K562 (cell line): ENCODE measurements around the gene ACTR3. TPM values are rescaled to one million over a fixed set of nuclear protein-coding genes. Genes with fewer than 3 reads are reported as not detected.

Experiments used
- COPS2 ChIP-seq: fragments of 450-650 bp; conservative IDR thresholded peaks from 2 replicates; pipeline ENCODE4 v1.6.1; 2016; ENCODE audit warnings: mild to moderate bottlenecking, moderate library complexity
- ETV5 ChIP-seq: sonication (generic); formaldehyde crosslinking; IDR thresholded peaks from 2 replicates; pipeline ENCODE4 v1.4.0; 2020; ENCODE audit warnings: low read depth, mild to moderate bottlenecking, missing genetic modification reagents
- MEIS2 ChIP-seq: fragments of 450-650 bp; IDR thresholded peaks from 2 replicates; pipeline ENCODE4 v1.6.1; 2014; ENCODE audit warnings: mild to moderate bottlenecking; ENCODE audit not compliant: partially characterized antibody
- POLR2AphosphoS5 ChIP-seq: IDR thresholded peaks from 2 replicates; pipeline ENCODE4 v1.6.1; 2011; ENCODE audit warnings: mild to moderate bottlenecking, low read depth, low read length, moderate library complexity; ENCODE audit not compliant: control insufficient read depth, insufficient read depth
- PTRF ChIP-seq: fragments of 450-650 bp; IDR thresholded peaks from 2 replicates; pipeline ENCODE4 v1.6.1; 2016; ENCODE audit warnings: mild to moderate bottlenecking, missing genetic modification characterization, missing compliant biosample characterization
- ZNF785 ChIP-seq: fragments of 250-450 bp; sonication (Bioruptor Pico); IDR thresholded peaks from 2 replicates; pipeline ENCODE4 v1.4.0; 2020; ENCODE audit warnings: mild to moderate bottlenecking
- polyA plus RNA-seq, 8 experiments: library from polyadenylated mRNA; depleted of rRNA in 4 of 8; stranded (reverse) in 5 of 8; unstranded in 3 of 8; fragments of >200 nt; fragmentation: Nextera tagmentation in 2 of 8; fragmentation: Illumina TruSeq in 1 of 8; extraction: Ambion mirVana in 2 of 8; extraction: Trizol in 1 of 8; gene quantifications; 2 replicates each; pipeline versions ENCODE4 v1.2.1 to v1.2.3, GENCODE V29; 2011 to 2014; ENCODE audit warnings: inconsistent platforms in 1 of 8, missing spikeins in 1 of 8
- total RNA-seq, 7 experiments: library from RNA; depleted of rRNA in 6 of 7; stranded (reverse); fragments of >200 nt in 6 of 7; fragmentation: Illumina TruSeq in 2 of 7; extraction: Trizol in 2 of 7; gene quantifications; 2 replicates each; pipeline versions ENCODE4 v1.2.1 to v1.2.3, GENCODE V29; 2011 to 2021; ENCODE audit warnings: low replicate concordance in 1 of 7
- TF ChIP-seq, protein P1 (sequence below): fragments of 450-650 bp; IDR thresholded peaks from 2 replicates; pipeline ENCODE4 v1.6.1; 2016; ENCODE audit warnings: mild to moderate bottlenecking, moderate library complexity

Gene ACTR3
- total and polyA plus RNA-seq, 9 of the 15 experiments (the other 6 are each of a cell fraction or from before 2014, with no cell fraction given), result 49.0 to 354 (median 249) TPM

DNA sequence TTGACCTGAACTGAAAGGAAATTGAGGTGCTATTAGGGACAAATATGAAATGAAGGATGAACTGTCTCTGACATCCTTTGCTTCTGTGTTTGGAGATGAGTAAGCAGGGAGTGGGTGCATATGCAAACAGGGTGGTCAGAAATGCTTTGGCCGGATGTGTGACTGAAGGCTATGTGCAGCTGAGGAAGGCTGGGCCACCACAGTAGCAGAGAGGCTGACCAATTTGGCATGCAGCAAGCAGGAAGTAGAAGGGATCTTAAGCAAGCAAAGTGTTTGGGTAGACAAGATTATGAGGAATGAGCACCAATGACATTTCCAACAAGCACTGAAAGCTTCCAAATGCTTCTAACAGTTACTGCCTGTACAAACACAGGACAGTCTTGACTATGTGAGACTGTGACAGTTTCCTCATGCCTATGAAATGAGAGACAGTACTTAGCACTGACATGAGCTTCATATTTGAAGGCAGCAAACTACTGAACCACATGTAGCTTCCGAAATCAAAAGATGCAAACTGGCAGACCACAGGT lies 3.3 kb upstream of the ACTR3 start (continued):
- TF ChIP-seq ZNF785 (CRISPR knock-in tag) (no peak), ETV5 (CRISPR knock-in tag) (no peak), POLR2AphosphoS5 (no peak), COPS2 (no peak), PTRF (tag) (no peak), MEIS2 (peak; percentile 9)
- TF ChIP-seq, protein P1, sequence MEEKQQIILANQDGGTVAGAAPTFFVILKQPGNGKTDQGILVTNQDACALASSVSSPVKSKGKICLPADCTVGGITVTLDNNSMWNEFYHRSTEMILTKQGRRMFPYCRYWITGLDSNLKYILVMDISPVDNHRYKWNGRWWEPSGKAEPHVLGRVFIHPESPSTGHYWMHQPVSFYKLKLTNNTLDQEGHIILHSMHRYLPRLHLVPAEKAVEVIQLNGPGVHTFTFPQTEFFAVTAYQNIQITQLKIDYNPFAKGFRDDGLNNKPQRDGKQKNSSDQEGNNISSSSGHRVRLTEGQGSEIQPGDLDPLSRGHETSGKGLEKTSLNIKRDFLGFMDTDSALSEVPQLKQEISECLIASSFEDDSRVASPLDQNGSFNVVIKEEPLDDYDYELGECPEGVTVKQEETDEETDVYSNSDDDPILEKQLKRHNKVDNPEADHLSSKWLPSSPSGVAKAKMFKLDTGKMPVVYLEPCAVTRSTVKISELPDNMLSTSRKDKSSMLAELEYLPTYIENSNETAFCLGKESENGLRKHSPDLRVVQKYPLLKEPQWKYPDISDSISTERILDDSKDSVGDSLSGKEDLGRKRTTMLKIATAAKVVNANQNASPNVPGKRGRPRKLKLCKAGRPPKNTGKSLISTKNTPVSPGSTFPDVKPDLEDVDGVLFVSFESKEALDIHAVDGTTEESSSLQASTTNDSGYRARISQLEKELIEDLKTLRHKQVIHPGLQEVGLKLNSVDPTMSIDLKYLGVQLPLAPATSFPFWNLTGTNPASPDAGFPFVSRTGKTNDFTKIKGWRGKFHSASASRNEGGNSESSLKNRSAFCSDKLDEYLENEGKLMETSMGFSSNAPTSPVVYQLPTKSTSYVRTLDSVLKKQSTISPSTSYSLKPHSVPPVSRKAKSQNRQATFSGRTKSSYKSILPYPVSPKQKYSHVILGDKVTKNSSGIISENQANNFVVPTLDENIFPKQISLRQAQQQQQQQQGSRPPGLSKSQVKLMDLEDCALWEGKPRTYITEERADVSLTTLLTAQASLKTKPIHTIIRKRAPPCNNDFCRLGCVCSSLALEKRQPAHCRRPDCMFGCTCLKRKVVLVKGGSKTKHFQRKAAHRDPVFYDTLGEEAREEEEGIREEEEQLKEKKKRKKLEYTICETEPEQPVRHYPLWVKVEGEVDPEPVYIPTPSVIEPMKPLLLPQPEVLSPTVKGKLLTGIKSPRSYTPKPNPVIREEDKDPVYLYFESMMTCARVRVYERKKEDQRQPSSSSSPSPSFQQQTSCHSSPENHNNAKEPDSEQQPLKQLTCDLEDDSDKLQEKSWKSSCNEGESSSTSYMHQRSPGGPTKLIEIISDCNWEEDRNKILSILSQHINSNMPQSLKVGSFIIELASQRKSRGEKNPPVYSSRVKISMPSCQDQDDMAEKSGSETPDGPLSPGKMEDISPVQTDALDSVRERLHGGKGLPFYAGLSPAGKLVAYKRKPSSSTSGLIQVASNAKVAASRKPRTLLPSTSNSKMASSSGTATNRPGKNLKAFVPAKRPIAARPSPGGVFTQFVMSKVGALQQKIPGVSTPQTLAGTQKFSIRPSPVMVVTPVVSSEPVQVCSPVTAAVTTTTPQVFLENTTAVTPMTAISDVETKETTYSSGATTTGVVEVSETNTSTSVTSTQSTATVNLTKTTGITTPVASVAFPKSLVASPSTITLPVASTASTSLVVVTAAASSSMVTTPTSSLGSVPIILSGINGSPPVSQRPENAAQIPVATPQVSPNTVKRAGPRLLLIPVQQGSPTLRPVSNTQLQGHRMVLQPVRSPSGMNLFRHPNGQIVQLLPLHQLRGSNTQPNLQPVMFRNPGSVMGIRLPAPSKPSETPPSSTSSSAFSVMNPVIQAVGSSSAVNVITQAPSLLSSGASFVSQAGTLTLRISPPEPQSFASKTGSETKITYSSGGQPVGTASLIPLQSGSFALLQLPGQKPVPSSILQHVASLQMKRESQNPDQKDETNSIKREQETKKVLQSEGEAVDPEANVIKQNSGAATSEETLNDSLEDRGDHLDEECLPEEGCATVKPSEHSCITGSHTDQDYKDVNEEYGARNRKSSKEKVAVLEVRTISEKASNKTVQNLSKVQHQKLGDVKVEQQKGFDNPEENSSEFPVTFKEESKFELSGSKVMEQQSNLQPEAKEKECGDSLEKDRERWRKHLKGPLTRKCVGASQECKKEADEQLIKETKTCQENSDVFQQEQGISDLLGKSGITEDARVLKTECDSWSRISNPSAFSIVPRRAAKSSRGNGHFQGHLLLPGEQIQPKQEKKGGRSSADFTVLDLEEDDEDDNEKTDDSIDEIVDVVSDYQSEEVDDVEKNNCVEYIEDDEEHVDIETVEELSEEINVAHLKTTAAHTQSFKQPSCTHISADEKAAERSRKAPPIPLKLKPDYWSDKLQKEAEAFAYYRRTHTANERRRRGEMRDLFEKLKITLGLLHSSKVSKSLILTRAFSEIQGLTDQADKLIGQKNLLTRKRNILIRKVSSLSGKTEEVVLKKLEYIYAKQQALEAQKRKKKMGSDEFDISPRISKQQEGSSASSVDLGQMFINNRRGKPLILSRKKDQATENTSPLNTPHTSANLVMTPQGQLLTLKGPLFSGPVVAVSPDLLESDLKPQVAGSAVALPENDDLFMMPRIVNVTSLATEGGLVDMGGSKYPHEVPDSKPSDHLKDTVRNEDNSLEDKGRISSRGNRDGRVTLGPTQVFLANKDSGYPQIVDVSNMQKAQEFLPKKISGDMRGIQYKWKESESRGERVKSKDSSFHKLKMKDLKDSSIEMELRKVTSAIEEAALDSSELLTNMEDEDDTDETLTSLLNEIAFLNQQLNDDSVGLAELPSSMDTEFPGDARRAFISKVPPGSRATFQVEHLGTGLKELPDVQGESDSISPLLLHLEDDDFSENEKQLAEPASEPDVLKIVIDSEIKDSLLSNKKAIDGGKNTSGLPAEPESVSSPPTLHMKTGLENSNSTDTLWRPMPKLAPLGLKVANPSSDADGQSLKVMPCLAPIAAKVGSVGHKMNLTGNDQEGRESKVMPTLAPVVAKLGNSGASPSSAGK, result peak; percentile 13; the same call in 1 of the 2 replicates
